GM23248 (cell line): ENCODE data around the gene MYH14.

Experiments used
- EZH2 ChIP-seq: fragments of 200-600 bp; sonication (generic); IDR thresholded peaks from 2 replicates; pipeline ENCODE4 v1.6.1; 2018; ENCODE audit warnings: antibody characterized with exemption, mild to moderate bottlenecking; ENCODE audit not compliant: insufficient read depth, poor library complexity, severe bottlenecking
- EZH2phosphoT487 ChIP-seq: fragments of 200-600 bp; sonication (generic); IDR thresholded peaks from 2 replicates; pipeline ENCODE4 v1.6.1; 2018; ENCODE audit warnings: antibody characterized with exemption, moderate library complexity, mild to moderate bottlenecking, low read depth; ENCODE audit not compliant: insufficient read depth

DNA sequence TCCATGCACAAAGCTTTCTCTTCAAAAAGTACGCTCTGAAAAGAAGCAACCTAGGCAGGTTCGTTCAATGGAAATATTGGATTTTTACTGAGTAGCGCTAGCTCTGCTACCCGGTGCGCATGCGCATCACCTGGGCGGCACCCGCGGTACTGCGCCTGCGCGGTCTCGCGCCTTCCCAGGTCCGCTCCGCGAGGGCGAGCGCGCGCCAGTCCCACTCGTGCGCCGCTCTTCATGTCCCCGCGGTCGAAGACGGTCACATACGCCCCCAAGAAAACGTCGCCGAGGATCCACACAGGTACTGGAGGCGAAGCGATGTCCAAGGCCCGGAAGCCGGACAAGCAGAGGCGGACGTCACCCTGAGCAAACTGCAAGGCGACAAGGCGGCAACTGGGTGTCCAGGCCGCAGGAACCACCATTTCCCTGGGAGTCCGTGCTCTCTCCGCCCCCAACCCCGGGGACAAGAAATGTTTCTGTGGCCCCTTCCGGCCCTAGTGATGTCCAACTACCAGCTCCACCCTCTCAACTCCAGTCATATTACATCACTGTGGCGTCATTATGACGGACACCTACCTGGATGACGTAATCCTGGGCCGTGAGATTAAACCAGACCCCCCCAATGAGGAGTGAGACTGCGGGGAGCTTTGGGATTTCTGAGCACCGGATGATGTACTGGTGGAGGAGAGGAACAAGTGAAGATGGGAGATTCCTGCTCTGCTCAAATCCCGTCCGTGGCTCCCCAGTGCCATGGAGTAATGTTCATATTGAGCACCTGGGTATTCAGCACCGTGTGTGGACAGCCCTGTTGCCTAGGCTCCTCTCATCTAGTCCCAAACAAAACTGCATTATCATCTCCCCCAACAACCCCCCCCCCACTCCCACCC lies 130.6 kb downstream of the MYH14 start:
- TF ChIP-seq EZH2phosphoT487 = no peak
- no peak for TF ChIP-seq EZH2
